ENCODE measurements around the gene SPTBN1. TPM values are rescaled to one million over a fixed set of nuclear protein-coding genes. Genes with fewer than 3 reads are reported as not detected.
A peak's percentile ranks its signal among the peaks of the same experiment; 100 is the strongest.

Gene SPTBN1
- total and polyA plus RNA-seq, 2 of the 13 experiments (the other 11 are each of a cell fraction or from before 2014, with no cell fraction given): 123 to 299 TPM

GRCh38 chr2:54577035-54577434 is 120.9 kb downstream of the SPTBN1 start (continued):
- TF ChIP-seq ZSCAN30 (CRISPR knock-in tag; IDR thresholded peaks at IDR 0.05) (no peak), ZNF879 (CRISPR knock-in tag; IDR thresholded peaks at IDR 0.05) (no peak), GTF3A (CRISPR knock-in tag; conservative IDR thresholded peaks at IDR 0.05) (no peak; the same call in 1 of the 2 replicates), PITX1 (CRISPR knock-in tag; IDR thresholded peaks at IDR 0.05) (no peak), ETS1 (CRISPR knock-in tag; IDR thresholded peaks at IDR 0.05) (no peak), CENPBD1 (CRISPR knock-in tag; IDR thresholded peaks at IDR 0.05; ENCODE audit: borderline replicate concordance, low read depth) (no peak), HNRNPL (IDR thresholded peaks at IDR 0.05; ENCODE audit: low read depth, low read length) (no peak), ZNF10 (CRISPR knock-in tag; IDR thresholded peaks at IDR 0.05; ENCODE audit: borderline replicate concordance, low read depth) (no peak), MLX (CRISPR knock-in tag; IDR thresholded peaks at IDR 0.05) (no peak), ASH2L (IDR thresholded peaks at IDR 0.05; ENCODE audit: insufficient read length, low read depth, low read length) (peak; percentile 26), MBNL3 (CRISPR knock-in tag; conservative IDR thresholded peaks at IDR 0.05) (no peak), ZBTB21 (CRISPR knock-in tag; IDR thresholded peaks at IDR 0.05) (0 out of 2 replicates have a peak, but pooled peaks have one; percentile 28), CEBPG (CRISPR knock-in tag; IDR thresholded peaks at IDR 0.05) (peak; percentile 57), ZNF354B (CRISPR knock-in tag; IDR thresholded peaks at IDR 0.05) (no peak), ZSCAN21 (CRISPR knock-in tag; IDR thresholded peaks at IDR 0.05; ENCODE audit: borderline replicate concordance) (no peak), SIN3A (IDR thresholded peaks at IDR 0.05; ENCODE audit: borderline replicate concordance, low read depth, low read length) (0 out of 2 replicates have a peak, but pooled peaks have one; percentile 46), HIC2 (CRISPR knock-in tag; IDR thresholded peaks at IDR 0.05; ENCODE audit: low read depth) (no peak), SNAPC4 (CRISPR knock-in tag; IDR thresholded peaks at IDR 0.05) (no peak), PAWR (CRISPR knock-in tag; IDR thresholded peaks at IDR 0.05; ENCODE audit: borderline replicate concordance) (no peak; the same call in 1 of the 2 replicates), MXD3 (CRISPR knock-in tag; IDR thresholded peaks at IDR 0.05) (no peak), ZNF263 (CRISPR knock-in tag; IDR thresholded peaks at IDR 0.05) (no peak), ETV6 (CRISPR knock-in tag; conservative IDR thresholded peaks at IDR 0.05) (no peak)
